HG03039 (cell line): ENCODE measurements around the gene UNC13B.

Experiments
- ATAC-seq: cut with Tn5 transposase; IDR thresholded peaks from one replicate; pipeline ENCODE4 v1.9.1; 2021; ENCODE audit warnings: mild to moderate bottlenecking, moderate library complexity; ENCODE audit not compliant: unreplicated experiment

UNC13B gene

DNA sequence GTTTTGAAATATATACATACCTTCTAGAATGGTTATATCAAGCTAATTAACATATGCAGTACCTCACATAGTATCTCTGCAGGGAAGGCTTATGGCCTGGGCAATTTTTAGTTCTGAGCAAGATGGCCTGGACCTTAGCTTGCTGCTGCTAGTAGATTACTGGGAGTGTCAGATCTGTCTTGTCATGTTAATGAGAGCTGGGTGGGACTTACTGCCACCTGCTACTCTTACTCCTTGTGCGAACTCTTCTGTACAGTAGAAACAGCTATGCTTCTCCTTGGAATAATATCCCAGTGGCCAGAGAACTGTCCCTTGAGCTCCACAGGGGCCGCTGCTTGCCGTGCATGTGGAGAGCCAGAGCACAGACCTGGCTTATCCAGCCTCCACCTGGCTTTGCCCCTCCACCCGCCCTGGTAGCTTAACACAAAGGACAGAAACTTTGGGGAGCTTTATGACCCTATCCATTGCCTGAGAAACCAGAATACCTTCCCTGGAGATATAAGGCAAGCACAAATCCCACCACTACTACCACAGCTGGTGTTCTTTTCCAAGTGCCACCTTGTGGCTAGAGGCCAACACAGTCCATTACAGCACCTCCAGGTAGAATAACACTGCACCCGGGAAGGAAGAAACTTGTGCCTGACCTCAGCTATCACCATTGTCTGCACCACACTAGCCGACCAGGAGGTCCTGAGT lies 253.7 kb downstream of the UNC13B start:
- ATAC-seq, result no peak

DNA sequence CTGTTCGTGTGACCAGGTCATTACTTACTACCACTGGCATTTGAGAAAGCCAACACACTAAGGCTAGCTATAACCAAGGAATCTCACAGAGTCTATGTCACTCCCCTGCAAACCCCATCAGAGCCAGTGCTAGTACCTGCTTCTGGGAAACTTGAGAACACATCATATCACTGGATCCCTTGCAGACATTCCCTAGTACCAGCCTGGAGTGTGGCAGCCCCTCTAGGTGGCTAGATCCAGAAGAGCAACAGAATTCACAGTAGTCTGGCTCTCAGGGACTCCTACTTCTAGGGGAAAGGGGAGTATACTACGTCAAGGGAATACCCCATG lies 254.3 kb downstream of the UNC13B start:
- no peak for ATAC-seq

DNA sequence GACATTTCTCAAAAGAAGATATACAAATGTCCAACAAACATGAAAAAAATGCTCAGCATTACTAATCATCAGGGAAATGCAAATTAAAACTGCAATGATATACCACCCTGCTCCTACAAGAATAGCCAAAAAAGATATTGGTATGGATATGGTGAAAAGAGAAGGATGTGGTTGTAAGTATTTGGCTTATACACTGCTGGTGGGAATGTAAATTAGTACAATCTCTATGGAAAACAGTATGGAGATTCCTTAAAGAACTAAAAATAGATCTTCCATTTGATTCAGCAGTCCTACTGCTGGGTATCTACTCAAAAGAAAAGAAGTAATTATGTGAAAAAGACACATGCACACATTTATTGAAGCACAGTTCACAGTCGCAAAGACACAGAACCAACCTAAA lies 260.5 kb downstream of the UNC13B start:
- no peak for ATAC-seq

DNA sequence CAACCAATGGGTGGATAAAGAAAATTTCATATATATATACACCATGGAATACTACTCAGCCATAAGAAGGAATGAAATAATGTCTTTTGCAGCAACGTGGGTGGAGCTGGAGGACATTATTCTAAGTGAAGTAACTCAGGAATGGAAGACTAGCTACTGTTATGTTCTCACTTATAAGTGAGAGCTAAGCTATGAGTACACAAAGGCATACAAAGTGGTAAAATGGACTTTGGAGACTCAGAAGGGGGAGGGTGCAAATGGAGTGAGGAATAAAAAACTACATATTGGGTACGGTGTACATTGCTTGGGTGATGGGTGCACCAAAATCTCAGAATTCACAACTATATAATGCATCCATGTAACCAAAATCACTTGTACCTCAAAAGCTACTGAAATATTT lies 260.9 kb downstream of the UNC13B start:
- ATAC-seq, result no peak

DNA sequence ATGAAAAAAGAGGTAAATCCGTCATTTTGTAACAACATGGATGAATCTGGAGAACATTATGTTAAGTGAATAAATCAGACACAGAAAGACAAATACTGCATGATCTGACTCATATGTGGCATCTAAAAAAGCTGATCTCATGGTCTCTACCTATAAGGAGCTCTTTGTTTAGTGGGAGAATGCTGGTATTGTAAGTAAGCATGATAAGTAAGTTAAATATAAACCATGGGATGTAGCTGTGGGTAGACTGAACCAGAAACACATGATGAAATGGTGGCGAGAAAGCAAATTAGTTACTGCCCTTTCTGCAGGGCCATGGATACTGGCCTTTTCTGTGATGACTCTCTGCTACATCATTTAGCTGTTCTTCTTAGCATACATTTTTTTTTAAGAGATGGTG lies 261.7 kb downstream of the UNC13B start:
- ATAC-seq, result no peak

DNA sequence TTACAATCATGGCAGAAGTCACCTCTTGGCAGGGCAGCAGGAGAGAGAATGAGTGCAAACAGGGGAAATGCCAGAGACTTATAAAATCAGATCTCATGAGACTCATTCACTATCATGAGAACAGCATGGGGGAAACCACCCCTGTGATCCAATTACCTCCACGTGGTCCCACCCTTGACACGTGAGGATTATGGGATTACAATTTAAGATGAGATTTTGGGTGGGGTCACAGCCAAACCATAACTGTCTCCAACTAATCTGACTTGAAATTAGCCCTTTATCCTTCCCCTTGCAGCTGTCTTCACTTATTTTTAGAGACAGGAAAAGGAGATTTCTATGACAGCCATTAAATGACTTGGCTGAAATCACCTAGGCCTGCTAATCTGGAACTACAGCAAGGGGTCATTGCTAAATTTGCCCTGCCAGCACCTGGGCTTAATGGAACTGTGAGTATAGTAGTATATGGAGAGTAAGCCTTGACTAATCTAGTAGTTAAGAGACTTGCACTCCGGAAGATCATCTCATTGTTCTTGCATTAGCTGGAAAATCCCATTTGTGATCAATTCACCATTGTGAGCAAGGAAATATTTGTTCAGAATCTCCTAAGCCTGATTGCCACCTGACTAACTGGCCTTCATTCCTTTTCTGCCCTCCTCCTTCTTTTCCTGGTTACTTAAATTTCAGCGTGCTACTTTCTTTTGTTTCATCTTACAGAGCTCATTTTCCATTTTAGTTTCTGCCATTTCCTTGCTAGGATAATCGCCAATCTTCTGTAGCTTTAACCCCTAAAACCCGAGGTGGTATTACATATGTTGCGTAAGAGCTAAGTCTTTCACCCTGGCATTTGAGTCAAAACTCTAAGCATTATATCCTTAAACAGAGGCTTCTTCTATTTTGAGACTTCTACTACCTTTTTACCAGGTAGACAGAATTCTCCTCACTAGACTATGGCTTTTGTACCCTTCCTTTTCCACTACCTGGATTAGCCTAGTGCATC lies 262.8 kb downstream of the UNC13B start:
- ATAC-seq, result no peak

DNA sequence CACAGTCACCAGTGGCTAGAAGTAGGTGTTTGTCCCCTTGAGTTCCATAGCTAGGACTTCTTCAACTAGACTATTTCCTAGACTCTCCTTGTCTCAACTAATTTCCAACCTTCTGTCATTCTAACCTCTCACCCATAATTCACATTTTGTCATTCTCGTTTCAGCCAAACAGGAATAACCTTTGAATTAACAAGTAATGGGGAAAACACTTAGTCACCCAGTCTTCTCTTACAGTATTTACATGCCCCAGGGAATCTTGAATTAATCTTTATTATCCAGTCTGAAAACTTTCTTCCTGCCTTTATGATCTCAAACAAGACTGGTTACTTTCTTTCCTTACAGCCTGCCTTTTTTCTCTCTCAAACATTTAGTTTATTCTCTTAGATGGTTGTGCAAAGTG lies 264.8 kb downstream of the UNC13B start:
- no peak for ATAC-seq

DNA sequence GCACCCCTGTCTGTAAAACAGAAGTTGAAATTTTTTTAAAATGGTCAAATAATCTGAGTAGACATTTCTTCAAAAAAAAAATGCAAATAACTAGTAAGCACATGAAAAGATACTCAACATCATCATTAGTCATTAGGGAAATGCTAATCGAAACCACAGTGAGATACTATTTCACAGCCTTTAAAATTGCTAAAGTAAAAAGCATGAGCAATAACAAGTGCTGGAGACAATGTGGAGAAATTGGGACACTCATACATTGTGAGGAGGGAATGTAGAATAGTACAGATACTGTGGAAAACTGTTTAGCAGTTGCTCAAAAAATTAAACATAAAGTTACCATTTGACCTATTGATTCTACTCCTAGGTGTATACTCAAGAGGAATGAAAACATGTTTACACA lies 269.7 kb downstream of the UNC13B start:
- no peak for ATAC-seq

DNA sequence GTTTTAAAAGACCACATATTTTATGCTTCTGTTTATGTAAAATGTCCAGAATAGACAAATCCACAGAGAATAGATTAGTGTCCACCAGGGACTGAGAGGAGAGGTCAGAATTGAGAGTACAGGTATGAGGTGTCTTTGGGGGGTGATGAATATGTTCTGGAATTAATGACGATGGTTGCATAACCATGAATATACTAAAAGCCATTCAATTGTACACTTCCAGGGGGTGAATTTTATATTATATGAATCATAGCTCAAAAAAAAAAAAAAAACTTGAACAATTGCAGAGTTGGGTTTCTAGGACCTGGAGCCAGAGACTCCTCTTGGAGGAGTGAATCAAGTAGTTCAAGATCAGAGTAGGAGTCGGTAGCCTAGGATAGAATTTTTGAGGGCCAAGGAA lies 270.3 kb downstream of the UNC13B start:
- no peak for ATAC-seq

DNA sequence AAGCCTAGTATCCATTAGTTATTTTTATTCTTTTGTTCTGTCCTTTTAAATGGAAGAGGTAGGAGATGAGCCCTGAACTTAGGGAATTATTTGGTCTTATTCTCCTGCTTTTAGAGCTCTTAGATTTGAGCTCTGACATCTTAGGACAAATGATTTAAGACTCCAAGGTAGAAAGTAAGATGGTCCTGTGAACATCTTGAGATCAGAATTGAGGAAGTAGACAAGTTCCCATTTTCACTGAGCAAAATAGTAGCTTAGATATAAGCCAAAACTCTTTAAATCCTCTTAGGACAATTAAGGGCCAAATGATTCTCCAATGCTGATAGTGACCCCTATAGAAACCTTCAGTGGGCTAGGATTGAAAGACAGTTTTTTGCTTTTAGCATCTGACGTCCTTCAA lies 275.1 kb downstream of the UNC13B start:
- no peak for ATAC-seq

DNA sequence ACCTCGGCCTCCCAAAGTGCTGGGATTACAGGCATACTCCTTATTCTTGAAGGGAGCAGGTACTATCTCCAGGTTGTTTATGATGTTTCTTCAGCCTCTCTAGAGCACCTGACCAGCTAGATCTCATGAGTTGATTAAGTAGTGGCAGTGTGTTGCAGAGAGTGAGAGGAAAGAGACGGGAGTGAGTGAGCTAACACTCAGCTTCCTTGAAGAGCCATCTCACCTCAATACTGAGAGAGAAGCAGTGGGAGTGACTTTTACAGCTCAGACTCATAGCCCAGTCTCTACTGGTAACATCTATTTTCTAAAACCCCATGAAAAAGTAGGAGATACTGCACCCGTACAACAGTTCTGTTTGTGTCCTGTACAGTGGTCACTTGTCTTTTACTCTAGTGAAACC lies 284.2 kb downstream of the UNC13B start:
- ATAC-seq, result no peak

DNA sequence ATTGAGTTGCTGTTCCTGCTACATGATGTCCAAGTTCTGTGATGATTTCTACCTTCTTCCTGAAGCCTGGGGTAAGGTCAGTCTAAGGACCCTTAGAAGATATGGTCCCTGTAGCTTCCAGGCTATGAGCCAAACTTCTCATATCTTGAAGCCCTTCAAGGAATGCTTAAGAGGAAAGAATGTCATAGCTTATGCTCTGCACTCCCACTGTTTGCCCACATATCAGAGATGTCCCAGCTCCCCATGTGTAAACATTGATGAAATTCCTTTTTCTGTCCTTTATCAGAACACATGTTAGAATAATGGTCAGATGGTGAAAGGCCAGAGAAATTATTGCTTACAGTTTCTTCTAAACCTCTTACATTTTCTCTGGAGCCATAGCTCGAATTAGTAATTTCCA lies 286.7 kb downstream of the UNC13B start:
- ATAC-seq, result no peak

DNA sequence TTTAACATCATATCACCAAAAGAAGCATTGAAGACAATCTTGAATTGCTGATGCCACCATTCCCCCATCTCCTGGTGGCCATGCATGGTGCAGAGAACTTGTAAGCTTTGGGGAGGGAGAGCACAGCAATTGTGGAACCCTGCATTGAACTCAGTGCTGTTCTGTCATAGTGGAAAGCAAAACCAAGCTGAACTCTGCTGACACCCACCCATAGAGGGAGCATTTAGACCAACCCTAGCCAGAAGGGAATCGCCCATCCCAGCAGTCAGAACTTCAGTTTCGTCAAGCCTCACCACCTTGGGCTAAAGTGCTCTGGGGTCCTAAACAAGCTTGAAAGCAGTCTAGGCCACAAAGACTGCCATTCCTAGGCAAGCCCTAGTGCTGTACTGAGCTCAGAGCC lies 290.7 kb downstream of the UNC13B start:
- ATAC-seq, result no peak

DNA sequence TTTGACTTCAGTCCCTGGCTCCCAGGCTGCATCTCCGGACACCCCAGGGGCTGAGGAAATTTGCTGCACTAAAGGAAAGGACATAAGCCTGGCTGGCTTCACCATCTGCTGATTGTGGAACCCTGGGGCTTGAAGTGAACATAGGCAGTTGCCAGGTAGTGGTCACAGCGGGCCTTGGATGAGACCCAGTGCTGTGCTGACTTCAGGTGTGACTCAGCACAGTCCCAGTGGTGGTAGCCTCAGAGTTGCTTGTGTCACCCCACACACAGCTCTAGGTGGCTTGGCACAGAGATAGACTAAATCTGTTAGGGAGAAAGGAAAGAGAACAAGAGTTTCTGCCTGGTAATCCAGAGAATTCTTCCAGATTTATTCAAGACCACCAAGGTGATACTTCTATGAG lies 292.0 kb downstream of the UNC13B start:
- no peak for ATAC-seq
